Activated naive CD8-positive, alpha-beta T cell treated with anti-CD3 and anti-CD28 coated beads, Interleukin-2, amount 10 ng/mL, durations not matched to agents 7 days and 5 days (primary cell): Measurements from ENCODE around the gene ETV6. TPM values are rescaled to one million over a fixed set of nuclear protein-coding genes. Genes with fewer than 3 reads are reported as not detected.
A peak's percentile ranks its signal among the peaks of the same experiment; 100 is the strongest.

Experiments
- ATAC-seq: fragments of 150-1000 bp; cut with Tn5 transposase; one replicate; pipeline ENCODE4 v1.10.0; 2021; ENCODE audit warnings: low read depth, moderate library complexity
- POLR2A ChIA-PET: fragments of 350-600 bp; sonication (Branson Sonifier 250); formaldehyde crosslinking; loops from one replicate; lab custom pipeline; 2021; ENCODE audit warnings: antibody characterized with exemption; lab: Charles Lee
- DNase-seq: peaks from one replicate; pipeline ENCODE4 v3.0.0; 2021
- H3K27ac Mint-ChIP-seq: one replicate; pipeline ENCODE4 v1.8.0; 2022; ENCODE audit warnings: mild to moderate bottlenecking, mixed read lengths
- H3K27me3 Mint-ChIP-seq: one replicate; pipeline ENCODE4 v1.8.0; 2022; ENCODE audit warnings: mild to moderate bottlenecking, moderate library complexity, mixed read lengths
- H3K36me3 Mint-ChIP-seq: one replicate; pipeline ENCODE4 v1.8.0; 2021; ENCODE audit warnings: mild to moderate bottlenecking, mixed read lengths
- H3K4me1 Mint-ChIP-seq: one replicate; pipeline ENCODE4 v1.8.0; 2021; ENCODE audit warnings: mixed read lengths
- H3K4me3 Mint-ChIP-seq: one replicate; pipeline ENCODE4 v1.8.0; 2022; ENCODE audit warnings: mild to moderate bottlenecking, moderate library complexity, mixed read lengths
- H3K9me3 Mint-ChIP-seq: one replicate; pipeline ENCODE4 v1.8.0; 2021; ENCODE audit warnings: mixed read lengths
- total RNA-seq, 2 experiments: library from RNA; stranded (reverse); gene quantifications; one replicate each; pipeline ENCODE4 v1.2.3, GENCODE V29; 2021

The ETV6 gene
- total RNA-seq, 2 experiments from 2014 or later: 22.5 to 26.0 TPM

DNA sequence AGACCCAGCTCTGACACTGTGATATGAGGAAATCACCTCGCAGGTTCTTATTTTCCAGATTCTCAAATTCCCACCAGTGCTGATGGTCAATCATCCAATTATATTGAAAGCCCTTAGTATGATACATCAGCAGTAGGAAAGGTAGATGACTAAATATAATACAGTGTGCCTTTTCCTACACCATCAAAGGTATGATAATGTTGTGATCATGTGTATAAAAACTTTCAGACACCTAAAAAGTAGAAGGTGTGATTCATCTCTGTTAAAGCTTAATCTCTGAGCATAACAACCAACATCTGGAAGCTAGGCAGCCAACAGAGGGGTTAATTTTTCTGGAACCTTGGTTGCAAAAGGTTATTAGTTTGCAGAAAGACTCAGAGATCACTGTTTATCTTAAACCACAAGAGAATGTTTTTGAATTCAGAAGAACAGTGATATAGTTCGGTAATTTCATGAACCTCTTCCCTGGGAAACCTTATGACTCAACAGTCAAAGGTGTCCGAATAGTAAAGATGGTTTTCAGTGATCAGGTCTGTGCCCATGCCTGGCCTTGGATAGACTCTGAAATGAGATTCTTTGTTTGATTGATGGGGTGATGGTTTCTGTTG lies 122.5 kb downstream of the ETV6 start:
- Mint-ChIP-seq H3K4me3 (no peak overlapping the region), H3K36me3 (peaks cover 35% of the 10 kb centered on the region), H3K4me1 (peaks cover 28% of the 10 kb centered on the region), H3K27ac (no peak overlapping the region), H3K27me3 (no peaks in the 10 kb centered on the region), H3K9me3 (no peaks in the 10 kb centered on the region)
- DNase-seq: no peak
- ATAC-seq: no peak
- POLR2A ChIA-PET: no interaction called here

DNA sequence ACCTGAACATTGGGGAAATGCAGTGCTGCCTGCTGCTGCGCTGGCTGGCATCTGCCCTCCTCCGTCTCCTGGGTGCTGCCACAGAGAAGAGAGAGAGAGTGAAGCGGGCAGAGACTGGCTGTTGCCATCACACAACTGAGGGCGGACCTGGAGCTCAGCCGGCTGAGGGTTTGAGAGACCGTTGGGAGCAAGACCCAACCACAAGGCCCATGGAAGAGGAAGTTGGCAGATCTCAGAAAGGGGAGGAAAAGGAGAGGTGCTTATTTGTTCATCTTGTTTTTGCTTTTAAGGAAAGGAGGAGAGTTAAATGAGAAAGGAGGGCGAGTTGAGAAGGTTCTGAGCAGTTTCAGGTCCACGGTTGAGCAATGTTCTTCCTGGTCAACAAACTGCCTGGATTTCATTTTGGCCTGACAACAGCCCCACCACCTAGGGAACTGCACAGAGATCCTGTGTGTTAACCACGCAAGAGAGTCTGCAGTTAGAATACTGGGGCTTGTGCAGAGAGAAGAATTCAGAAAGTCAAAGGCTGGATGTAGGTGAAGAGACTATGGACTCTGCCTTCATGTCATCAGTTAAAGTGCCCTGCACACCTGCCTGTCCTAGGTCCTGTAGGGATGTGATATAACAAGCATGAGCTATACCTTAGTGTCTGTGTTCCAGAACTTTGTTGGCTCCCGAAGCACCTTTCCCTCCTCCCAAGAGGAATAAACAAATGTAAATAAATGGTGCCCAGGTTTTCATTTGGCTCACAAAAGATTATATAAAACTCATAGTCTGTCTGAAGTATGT lies 124.6 kb downstream of the ETV6 start:
- ATAC-seq: no peak
- no peaks in the 10 kb centered on the region for H3K9me3 Mint-ChIP-seq
- H3K4me1 Mint-ChIP-seq: peaks cover 33% of the 10 kb centered on the region
- H3K27ac Mint-ChIP-seq: no peak overlapping the region
- peaks cover 30% of the 10 kb centered on the region for H3K36me3 Mint-ChIP-seq
- DNase-seq: no peak
- no peaks in the 10 kb centered on the region for H3K27me3 Mint-ChIP-seq
- H3K4me3 Mint-ChIP-seq: no peak overlapping the region
- POLR2A ChIA-PET: interaction anchor here (1.1 kb wide), 1 partner anchor 8 kb away, joined by 3 read pairs; no protein-coding TSS in a partner anchor

GRCh38 chr12:11774821-11775220 lies 125.3 kb downstream of the ETV6 start:
- POLR2A ChIA-PET: interaction anchor here (1.1 kb wide), 1 partner anchor 9 kb away, joined by 3 read pairs; no protein-coding TSS in a partner anchor
- H3K36me3 Mint-ChIP-seq: peaks cover 22% of the 10 kb centered on the region
- H3K4me3 Mint-ChIP-seq: no peak overlapping the region
- H3K27me3 Mint-ChIP-seq: no peaks in the 10 kb centered on the region
- H3K9me3 Mint-ChIP-seq: no peaks in the 10 kb centered on the region
- no peak for ATAC-seq
- DNase-seq: no peak
- H3K27ac Mint-ChIP-seq: no peak overlapping the region
- H3K4me1 Mint-ChIP-seq: peaks cover 29% of the 10 kb centered on the region

GRCh38 chr12:11776316-11776715 lies 126.8 kb downstream of the ETV6 start:
- POLR2A ChIA-PET: interaction anchor here (0.6 kb wide), 1 partner anchor 47 kb away, joined by 5 read pairs; no protein-coding TSS in a partner anchor
- ATAC-seq (no peak), DNase-seq (no peak)
- Mint-ChIP-seq H3K9me3 (no peaks in the 10 kb centered on the region), H3K36me3 (peaks cover 18% of the 10 kb centered on the region), H3K4me1 (peaks cover 21% of the 10 kb centered on the region), H3K4me3 (no peak overlapping the region), H3K27ac (no peak overlapping the region), H3K27me3 (no peaks in the 10 kb centered on the region)

GRCh38 chr12:11777451-11777850 lies 128.0 kb downstream of the ETV6 start:
- Mint-ChIP-seq H3K27ac (no peak overlapping the region), H3K4me3 (no peak overlapping the region), H3K9me3 (no peaks in the 10 kb centered on the region), H3K36me3 (peaks cover 14% of the 10 kb centered on the region), H3K27me3 (no peaks in the 10 kb centered on the region), H3K4me1 (peaks cover 18% of the 10 kb centered on the region)
- POLR2A ChIA-PET: no interaction called here
- no peak for DNase-seq
- no peak for ATAC-seq

- DNase-seq: no peak
- Mint-ChIP-seq H3K4me3 (peak overlapping the region; percentile 37), H3K4me1 (peaks cover 20% of the 10 kb centered on the region), H3K36me3 (peaks cover 14% of the 10 kb centered on the region), H3K9me3 (no peaks in the 10 kb centered on the region), H3K27ac (no peak overlapping the region), H3K27me3 (no peaks in the 10 kb centered on the region)
- no peak for ATAC-seq
- POLR2A ChIA-PET: no interaction called here
Observed at GRCh38 chr12:11777962-11778361, 128.5 kb downstream of the ETV6 start.

- H3K4me3 Mint-ChIP-seq: no peak overlapping the region
- no peak for ATAC-seq
Observed at GRCh38 chr12:11778713-11779685, 129.5 kb downstream of the ETV6 start.

DNA sequence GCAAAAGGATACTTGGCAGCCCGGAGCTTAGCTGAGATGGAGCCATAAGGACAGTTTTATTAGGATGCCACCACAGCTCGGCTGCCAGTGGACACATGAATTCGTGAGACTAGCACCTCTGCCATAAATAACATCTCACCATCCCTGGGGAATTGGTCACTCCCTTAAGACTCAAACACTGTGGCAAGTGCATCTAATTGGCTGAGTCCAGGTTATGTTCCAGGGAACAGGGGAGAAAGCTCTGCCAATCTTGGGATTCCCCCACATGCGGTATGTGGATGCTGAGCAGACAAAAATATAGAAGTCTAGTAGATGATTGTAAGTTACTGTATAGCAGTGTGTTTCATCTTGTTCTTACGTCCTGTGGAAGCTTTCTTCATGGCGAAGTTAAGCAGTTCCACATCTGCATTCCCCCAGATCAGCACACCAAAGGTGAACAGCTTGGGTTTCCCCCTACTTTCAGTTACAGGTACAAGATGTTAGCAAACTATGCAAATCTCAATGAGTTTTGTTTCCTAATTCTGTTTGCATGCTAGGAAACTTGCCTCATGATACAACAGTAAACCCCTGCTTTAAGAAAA lies 131.1 kb downstream of the ETV6 start:
- no peaks in the 10 kb centered on the region for H3K27me3 Mint-ChIP-seq
- H3K4me3 Mint-ChIP-seq: no peak overlapping the region
- no peak overlapping the region for H3K27ac Mint-ChIP-seq
- H3K4me1 Mint-ChIP-seq: peaks cover 19% of the 10 kb centered on the region
- no peaks in the 10 kb centered on the region for H3K9me3 Mint-ChIP-seq
- peaks cover 16% of the 10 kb centered on the region for H3K36me3 Mint-ChIP-seq
- POLR2A ChIA-PET: no interaction called here
- DNase-seq (no peak), ATAC-seq (no peak)

More at GRCh38 chr12:11778713-11779685, 129.5 kb downstream of the ETV6 start:
- H3K4me1 Mint-ChIP-seq: peaks cover 21% of the 10 kb centered on the region
- peaks cover 15% of the 10 kb centered on the region for H3K36me3 Mint-ChIP-seq
- no peaks in the 10 kb centered on the region for H3K27me3 Mint-ChIP-seq
- no peak for DNase-seq
- H3K9me3 Mint-ChIP-seq: no peaks in the 10 kb centered on the region
- POLR2A ChIA-PET: no interaction called here
- no peak overlapping the region for H3K27ac Mint-ChIP-seq

DNA sequence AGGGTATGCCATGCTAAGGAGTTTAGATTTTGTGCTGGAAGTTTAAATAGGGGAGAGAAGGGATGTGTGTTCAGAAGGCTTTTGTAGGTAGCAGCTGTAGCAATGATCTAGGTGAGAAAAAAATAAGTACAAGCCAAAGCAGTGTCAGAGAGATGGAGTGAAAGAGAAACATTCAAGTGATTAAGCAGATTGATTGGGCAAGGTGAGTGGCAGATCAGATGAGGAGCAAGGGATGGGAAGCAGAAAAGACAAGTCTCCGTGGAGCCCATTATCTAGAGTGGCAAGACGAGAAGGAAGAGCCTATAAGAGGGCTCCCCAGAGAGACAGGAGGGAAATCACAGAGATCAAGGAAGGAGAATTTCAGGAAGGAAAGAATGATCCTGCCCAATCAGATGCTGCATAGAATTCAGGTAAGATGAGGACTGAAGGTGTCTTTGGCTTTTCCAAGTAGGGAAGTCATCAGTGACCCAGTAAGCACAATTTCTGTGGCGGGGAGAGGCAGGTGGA lies 133.5 kb downstream of the ETV6 start:
- Mint-ChIP-seq H3K9me3 (no peaks in the 10 kb centered on the region), H3K4me3 (no peak overlapping the region), H3K27me3 (no peaks in the 10 kb centered on the region), H3K4me1 (peaks cover 15% of the 10 kb centered on the region), H3K36me3 (peaks cover 17% of the 10 kb centered on the region), H3K27ac (no peak overlapping the region)
- ATAC-seq (no peak), DNase-seq (no peak)
- POLR2A ChIA-PET: no interaction called here

DNA sequence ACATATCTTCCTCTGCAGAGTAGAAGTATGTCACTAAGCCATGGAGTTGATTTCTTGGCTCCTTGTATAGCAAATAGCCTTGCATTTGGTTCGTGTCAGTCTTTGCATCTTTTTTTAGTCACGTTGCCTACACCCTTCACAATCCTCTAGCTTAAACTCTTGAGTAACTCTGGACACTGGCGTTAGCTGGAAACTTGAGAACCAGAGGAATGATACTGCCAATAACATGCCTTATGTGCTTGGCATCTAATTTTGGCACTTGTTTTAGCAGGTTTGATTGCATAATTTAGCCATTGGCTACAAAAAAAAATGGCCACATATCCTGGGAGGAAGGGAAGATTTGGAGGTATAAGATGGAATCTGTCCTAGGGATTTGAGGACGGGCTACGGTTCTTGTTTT lies 136.2 kb downstream of the ETV6 start:
- no peaks in the 10 kb centered on the region for H3K27me3 Mint-ChIP-seq
- H3K4me3 Mint-ChIP-seq: no peak overlapping the region
- H3K4me1 Mint-ChIP-seq: peaks cover 14% of the 10 kb centered on the region
- H3K9me3 Mint-ChIP-seq: no peaks in the 10 kb centered on the region
- DNase-seq (no peak), ATAC-seq (no peak)
- peaks cover 28% of the 10 kb centered on the region for H3K36me3 Mint-ChIP-seq
- POLR2A ChIA-PET: no interaction called here
- H3K27ac Mint-ChIP-seq: no peak overlapping the region

DNA sequence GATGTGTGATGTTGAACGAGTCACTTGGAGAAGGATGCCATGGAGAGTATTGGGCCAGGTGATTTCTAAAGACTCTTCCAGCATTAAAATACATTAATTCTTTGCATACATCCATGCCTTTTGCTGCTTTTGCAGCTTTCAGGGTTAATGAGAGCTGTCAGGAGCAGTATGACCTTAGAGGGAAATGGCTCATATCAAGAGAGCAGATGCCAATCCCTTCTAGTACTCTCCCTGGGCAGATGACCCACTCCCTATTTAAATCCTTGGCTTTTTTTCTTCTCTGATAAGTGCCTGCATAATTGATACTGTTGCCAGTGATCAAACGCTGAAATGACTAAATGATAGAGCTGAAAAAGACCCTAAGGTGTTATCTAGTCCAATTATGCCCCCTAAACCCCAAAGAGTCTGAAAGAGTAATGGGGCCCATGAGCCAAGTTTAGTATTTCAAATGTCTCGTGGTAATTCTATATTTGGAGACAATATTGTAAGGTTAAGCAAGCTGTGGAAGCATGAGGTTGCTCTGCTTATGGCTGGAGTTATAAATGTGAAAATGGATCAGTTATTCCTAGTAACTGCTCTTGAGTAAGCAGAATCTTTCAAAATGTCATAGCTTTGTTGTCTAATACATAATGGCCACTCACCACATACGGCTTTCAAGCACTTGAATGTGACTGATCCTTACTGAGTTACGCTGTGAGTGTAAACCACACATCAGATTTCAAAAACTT lies 137.3 kb downstream of the ETV6 start:
- H3K4me3 Mint-ChIP-seq: no peak overlapping the region
- H3K9me3 Mint-ChIP-seq: peaks cover 2% of the 10 kb centered on the region
- POLR2A ChIA-PET: no interaction called here
- H3K27me3 Mint-ChIP-seq: no peaks in the 10 kb centered on the region
- no peak for DNase-seq
- H3K4me1 Mint-ChIP-seq: peaks cover 16% of the 10 kb centered on the region
- no peak for ATAC-seq
- H3K27ac Mint-ChIP-seq: no peak overlapping the region
- H3K36me3 Mint-ChIP-seq: peaks cover 33% of the 10 kb centered on the region

- Mint-ChIP-seq H3K4me1 (peaks cover 16% of the 10 kb centered on the region), H3K4me3 (no peak overlapping the region), H3K27ac (no peak overlapping the region), H3K36me3 (peaks cover 34% of the 10 kb centered on the region), H3K9me3 (peaks cover 2% of the 10 kb centered on the region), H3K27me3 (no peaks in the 10 kb centered on the region)
- POLR2A ChIA-PET: no interaction called here
- ATAC-seq: no peak
- no peak for DNase-seq
Observed at GRCh38 chr12:11787437-11787836, 138.0 kb downstream of the ETV6 start.
